ENCODE measurements around the gene GAP43.

Gene GAP43

GRCh38 chr3:115635406-115635805 lies 12.1 kb downstream of the GAP43 start:
- TF ChIP-seq, protein P1, sequence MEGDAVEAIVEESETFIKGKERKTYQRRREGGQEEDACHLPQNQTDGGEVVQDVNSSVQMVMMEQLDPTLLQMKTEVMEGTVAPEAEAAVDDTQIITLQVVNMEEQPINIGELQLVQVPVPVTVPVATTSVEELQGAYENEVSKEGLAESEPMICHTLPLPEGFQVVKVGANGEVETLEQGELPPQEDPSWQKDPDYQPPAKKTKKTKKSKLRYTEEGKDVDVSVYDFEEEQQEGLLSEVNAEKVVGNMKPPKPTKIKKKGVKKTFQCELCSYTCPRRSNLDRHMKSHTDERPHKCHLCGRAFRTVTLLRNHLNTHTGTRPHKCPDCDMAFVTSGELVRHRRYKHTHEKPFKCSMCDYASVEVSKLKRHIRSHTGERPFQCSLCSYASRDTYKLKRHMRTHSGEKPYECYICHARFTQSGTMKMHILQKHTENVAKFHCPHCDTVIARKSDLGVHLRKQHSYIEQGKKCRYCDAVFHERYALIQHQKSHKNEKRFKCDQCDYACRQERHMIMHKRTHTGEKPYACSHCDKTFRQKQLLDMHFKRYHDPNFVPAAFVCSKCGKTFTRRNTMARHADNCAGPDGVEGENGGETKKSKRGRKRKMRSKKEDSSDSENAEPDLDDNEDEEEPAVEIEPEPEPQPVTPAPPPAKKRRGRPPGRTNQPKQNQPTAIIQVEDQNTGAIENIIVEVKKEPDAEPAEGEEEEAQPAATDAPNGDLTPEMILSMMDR (IDR thresholded peaks at IDR 0.05; ENCODE audit: control insufficient read depth, extremely low read depth, insufficient read depth): no peak
- no peak for DNase-seq (ENCODE audit: low read depth)
- H3K4me3 ChIP-seq (ENCODE audit: low read depth, low read length): no peak overlapping the region

DNA sequence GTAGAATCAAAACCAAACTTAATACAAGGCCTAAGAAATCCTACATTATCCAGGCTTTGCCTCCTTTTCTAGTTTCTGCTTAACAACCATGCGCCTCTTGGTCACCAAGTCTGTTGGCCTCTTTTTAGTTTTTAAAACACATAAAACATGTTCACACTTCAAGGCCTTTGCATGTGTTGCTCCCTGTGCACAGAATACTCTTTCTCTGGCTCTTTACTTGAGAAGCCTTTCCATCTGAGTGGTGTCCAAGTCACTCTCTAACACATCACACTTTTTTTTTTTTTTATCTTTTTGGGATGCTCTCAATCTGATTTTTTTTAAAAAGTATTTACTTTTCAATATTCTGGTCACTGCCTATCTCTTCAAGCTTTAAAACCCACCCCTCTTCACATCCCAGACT lies 14.9 kb downstream of the GAP43 start:
- TF ChIP-seq, protein P1 (IDR thresholded peaks at IDR 0.05; ENCODE audit: control insufficient read depth, extremely low read depth, insufficient read depth): no peak
- no peak overlapping the region for H3K4me3 ChIP-seq (ENCODE audit: low read depth, low read length)
- no peak for DNase-seq (ENCODE audit: low read depth)

- DNase-seq (ENCODE audit: low read depth): peak; percentile 7
- no peak overlapping the region for H3K4me3 ChIP-seq (ENCODE audit: low read depth, low read length)
- TF ChIP-seq, protein P1 (IDR thresholded peaks at IDR 0.05; ENCODE audit: control insufficient read depth, extremely low read depth, insufficient read depth): no peak
These were observed 15.7 kb downstream of the GAP43 start for GRCh38 chr3:115638991-115639390.

- DNase-seq (ENCODE audit: low read depth): no peak
- H3K4me3 ChIP-seq (ENCODE audit: low read depth, low read length): no peak overlapping the region
- TF ChIP-seq, protein P1 (IDR thresholded peaks at IDR 0.05; ENCODE audit: control insufficient read depth, extremely low read depth, insufficient read depth): no peak
These were observed 21.1 kb downstream of the GAP43 start for GRCh38 chr3:115644391-115644790.

GRCh38 chr3:115646027-115646690 lies 22.8 kb downstream of the GAP43 start:
- DNase-seq (ENCODE audit: low read depth): peak; percentile 90
- no peak overlapping the region for H3K4me3 ChIP-seq (ENCODE audit: low read depth, low read length)
- TF ChIP-seq, protein P1 (IDR thresholded peaks at IDR 0.05; ENCODE audit: control insufficient read depth, extremely low read depth, insufficient read depth): no peak

DNA sequence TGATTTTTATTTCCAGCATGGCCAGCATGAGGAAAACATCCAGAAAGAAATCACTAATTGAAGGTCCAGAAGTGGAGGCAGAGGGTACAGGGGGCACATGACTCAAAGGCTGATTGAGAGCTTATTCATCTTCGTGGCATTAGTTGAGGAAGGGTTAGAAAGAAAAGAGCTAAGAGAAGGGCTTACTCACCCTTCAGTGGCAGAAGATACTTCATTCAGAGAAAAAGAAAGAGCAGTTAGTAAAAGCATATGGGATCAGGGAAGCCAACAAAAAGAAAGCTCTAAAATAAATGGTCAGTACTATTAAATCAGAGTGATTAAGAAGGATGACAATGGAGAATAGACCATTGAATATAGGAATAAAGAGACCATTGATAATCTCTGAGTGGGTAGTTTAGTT lies 25.2 kb downstream of the GAP43 start:
- TF ChIP-seq, protein P1 (IDR thresholded peaks at IDR 0.05; ENCODE audit: control insufficient read depth, extremely low read depth, insufficient read depth): no peak
- no peak for DNase-seq (ENCODE audit: low read depth)
- H3K4me3 ChIP-seq (ENCODE audit: low read depth, low read length): no peak overlapping the region

- TF ChIP-seq, protein P1 (IDR thresholded peaks at IDR 0.05; ENCODE audit: control insufficient read depth, extremely low read depth, insufficient read depth): no peak
- no peak for DNase-seq (ENCODE audit: low read depth)
- no peak overlapping the region for H3K4me3 ChIP-seq (ENCODE audit: low read depth, low read length)
These were observed 27.8 kb downstream of the GAP43 start for GRCh38 chr3:115651087-115651486.
